Sigmoid colon (tissue), 4 donors: ENCODE results near the gene FAM241A.

Experiments
- EP300 ChIP-seq, 4 donors: sonication (generic); formaldehyde crosslinking; IDR thresholded peaks; one replicate each; pipeline ENCODE4 v1.6.1; 2017; ENCODE audit warnings: antibody characterized with exemption in 4 of 4
- POLR2A ChIP-seq, 2 donors: fragments of 450-650 bp; IDR thresholded peaks; one replicate each; pipeline ENCODE4 v1.6.1; 2016; ENCODE audit warnings: antibody characterized with exemption in 2 of 2, mild to moderate bottlenecking in 2 of 2, moderate library complexity in 2 of 2
- TF ChIP-seq, protein P1 (sequence below), 4 experiments: fragments of 450-650 bp in 3 of 4; fragments of 200-600 bp in 1 of 4; IDR thresholded peaks; one replicate each; pipeline ENCODE4 v1.5.1; 2016 to 2019; ENCODE audit warnings: antibody characterized with exemption in 4 of 4, mild to moderate bottlenecking in 3 of 4, moderate library complexity in 2 of 4

DNA sequence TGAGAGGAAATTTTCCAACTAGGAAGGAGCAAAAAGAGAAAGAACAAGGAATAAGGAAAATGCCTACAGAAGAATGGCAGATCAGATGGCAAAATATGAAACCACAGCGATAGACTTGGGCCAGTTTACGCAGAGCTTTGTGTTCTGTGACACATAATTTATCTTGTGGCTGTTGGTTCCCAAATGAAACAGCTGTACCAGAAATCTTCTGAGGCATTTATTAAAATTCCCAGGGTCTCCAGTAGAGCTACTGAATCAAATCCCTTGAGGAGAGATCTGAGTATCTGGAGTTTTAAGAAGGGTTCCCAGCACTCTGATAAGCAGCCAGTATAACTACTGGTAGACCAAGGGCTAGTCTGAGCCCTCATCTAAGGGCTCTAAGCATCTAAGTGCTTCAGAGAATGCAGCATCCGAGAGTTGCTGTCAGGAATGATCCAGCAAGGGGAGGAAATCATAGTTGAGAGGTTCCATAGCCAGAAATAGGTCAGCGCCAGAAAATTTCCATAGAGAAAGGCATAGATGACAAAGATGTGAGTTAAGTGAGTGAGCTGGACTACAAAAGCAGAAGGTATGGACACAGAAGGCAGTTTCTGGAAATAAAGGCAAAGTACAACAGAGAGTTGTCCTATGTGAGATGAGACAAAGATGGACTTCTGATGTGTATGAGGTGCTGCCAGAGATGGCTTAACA, 46.3 kb upstream of the FAM241A start:
- no peak for TF ChIP-seq POLR2A (IDR thresholded peaks at IDR 0.05)
- TF ChIP-seq, protein P1, sequence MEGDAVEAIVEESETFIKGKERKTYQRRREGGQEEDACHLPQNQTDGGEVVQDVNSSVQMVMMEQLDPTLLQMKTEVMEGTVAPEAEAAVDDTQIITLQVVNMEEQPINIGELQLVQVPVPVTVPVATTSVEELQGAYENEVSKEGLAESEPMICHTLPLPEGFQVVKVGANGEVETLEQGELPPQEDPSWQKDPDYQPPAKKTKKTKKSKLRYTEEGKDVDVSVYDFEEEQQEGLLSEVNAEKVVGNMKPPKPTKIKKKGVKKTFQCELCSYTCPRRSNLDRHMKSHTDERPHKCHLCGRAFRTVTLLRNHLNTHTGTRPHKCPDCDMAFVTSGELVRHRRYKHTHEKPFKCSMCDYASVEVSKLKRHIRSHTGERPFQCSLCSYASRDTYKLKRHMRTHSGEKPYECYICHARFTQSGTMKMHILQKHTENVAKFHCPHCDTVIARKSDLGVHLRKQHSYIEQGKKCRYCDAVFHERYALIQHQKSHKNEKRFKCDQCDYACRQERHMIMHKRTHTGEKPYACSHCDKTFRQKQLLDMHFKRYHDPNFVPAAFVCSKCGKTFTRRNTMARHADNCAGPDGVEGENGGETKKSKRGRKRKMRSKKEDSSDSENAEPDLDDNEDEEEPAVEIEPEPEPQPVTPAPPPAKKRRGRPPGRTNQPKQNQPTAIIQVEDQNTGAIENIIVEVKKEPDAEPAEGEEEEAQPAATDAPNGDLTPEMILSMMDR (IDR thresholded peaks at IDR 0.05): no peak
- no peak for TF ChIP-seq EP300 (IDR thresholded peaks at IDR 0.05)
